Measurements from ENCODE around the gene TWIST1.

Gene TWIST1

GRCh38 chr7:19121977-19122588 lies 4.6 kb upstream of the TWIST1 start:
- Histone ChIP-seq H3K36me3 (ENCODE audit: control insufficient read depth, insufficient read depth, low read length) (no peaks in the 10 kb centered on the region), H3K27me3 (replicated peaks; ENCODE audit: control insufficient read depth, insufficient read depth, low read length) (no peaks in the 10 kb centered on the region; the same call in 1 of the 2 replicates), H3K4me3 (replicated peaks; ENCODE audit: low read depth, low read length) (no peak overlapping the region)
- TF ChIP-seq, protein P1, sequence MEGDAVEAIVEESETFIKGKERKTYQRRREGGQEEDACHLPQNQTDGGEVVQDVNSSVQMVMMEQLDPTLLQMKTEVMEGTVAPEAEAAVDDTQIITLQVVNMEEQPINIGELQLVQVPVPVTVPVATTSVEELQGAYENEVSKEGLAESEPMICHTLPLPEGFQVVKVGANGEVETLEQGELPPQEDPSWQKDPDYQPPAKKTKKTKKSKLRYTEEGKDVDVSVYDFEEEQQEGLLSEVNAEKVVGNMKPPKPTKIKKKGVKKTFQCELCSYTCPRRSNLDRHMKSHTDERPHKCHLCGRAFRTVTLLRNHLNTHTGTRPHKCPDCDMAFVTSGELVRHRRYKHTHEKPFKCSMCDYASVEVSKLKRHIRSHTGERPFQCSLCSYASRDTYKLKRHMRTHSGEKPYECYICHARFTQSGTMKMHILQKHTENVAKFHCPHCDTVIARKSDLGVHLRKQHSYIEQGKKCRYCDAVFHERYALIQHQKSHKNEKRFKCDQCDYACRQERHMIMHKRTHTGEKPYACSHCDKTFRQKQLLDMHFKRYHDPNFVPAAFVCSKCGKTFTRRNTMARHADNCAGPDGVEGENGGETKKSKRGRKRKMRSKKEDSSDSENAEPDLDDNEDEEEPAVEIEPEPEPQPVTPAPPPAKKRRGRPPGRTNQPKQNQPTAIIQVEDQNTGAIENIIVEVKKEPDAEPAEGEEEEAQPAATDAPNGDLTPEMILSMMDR (IDR thresholded peaks at IDR 0.05; ENCODE audit: insufficient read depth, low read length, poor library complexity, severe bottlenecking): peak; percentile 75
- no peak for DNase-seq (ENCODE audit: extremely low read depth, insufficient read length)

- TF ChIP-seq, protein P1 (IDR thresholded peaks at IDR 0.05; ENCODE audit: insufficient read depth, low read length, poor library complexity, severe bottlenecking): no peak
- DNase-seq (ENCODE audit: extremely low read depth, insufficient read length): no peak
- Histone ChIP-seq H3K4me3 (replicated peaks; ENCODE audit: low read depth, low read length) (no peak overlapping the region), H3K36me3 (ENCODE audit: control insufficient read depth, insufficient read depth, low read length) (no peaks in the 10 kb centered on the region), H3K27me3 (replicated peaks; ENCODE audit: control insufficient read depth, insufficient read depth, low read length) (no peaks in the 10 kb centered on the region; the same call in 1 of the 2 replicates)
Observed at GRCh38 chr7:19119870-19120486, 2.5 kb upstream of the TWIST1 start.

DNA sequence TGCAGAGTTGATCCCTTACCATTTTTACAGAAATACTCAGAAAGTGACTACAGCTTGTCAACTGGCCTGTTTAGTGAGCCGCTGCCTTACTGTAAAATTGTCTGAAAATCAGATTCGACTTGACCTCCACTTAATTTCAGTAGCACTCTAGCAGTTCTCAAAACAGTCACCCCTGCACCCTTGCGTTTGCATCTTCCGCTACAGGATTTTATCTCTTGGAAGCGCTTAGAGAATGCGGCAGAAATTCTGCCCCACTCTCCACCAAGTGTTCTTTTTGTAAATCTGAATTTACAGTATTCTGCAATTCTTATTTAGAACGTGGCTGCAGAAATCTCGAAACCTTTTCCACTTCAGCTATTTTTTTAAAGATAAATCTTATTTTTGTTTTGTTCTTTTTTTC lies 1.9 kb upstream of the TWIST1 start:
- H3K36me3 ChIP-seq (ENCODE audit: control insufficient read depth, insufficient read depth, low read length): no peaks in the 10 kb centered on the region
- TF ChIP-seq, protein P1 (IDR thresholded peaks at IDR 0.05; ENCODE audit: insufficient read depth, low read length, poor library complexity, severe bottlenecking): no peak
- DNase-seq (ENCODE audit: extremely low read depth, insufficient read length): no peak
- no peaks in the 10 kb centered on the region; the same call in 1 of the 2 replicates for H3K27me3 ChIP-seq (replicated peaks; ENCODE audit: control insufficient read depth, insufficient read depth, low read length)
- no peak overlapping the region for H3K4me3 ChIP-seq (replicated peaks; ENCODE audit: low read depth, low read length)

- DNase-seq (ENCODE audit: extremely low read depth, insufficient read length): no peak
- Histone ChIP-seq H3K27me3 (replicated peaks; ENCODE audit: control insufficient read depth, insufficient read depth, low read length) (no peaks in the 10 kb centered on the region; the same call in 1 of the 2 replicates), H3K4me3 (replicated peaks; ENCODE audit: low read depth, low read length) (no peak overlapping the region), H3K36me3 (ENCODE audit: control insufficient read depth, insufficient read depth, low read length) (no peaks in the 10 kb centered on the region)
- TF ChIP-seq, protein P1 (IDR thresholded peaks at IDR 0.05; ENCODE audit: insufficient read depth, low read length, poor library complexity, severe bottlenecking): no peak
Observed at GRCh38 chr7:19118636-19119371, 1.4 kb upstream of the TWIST1 start.

DNA sequence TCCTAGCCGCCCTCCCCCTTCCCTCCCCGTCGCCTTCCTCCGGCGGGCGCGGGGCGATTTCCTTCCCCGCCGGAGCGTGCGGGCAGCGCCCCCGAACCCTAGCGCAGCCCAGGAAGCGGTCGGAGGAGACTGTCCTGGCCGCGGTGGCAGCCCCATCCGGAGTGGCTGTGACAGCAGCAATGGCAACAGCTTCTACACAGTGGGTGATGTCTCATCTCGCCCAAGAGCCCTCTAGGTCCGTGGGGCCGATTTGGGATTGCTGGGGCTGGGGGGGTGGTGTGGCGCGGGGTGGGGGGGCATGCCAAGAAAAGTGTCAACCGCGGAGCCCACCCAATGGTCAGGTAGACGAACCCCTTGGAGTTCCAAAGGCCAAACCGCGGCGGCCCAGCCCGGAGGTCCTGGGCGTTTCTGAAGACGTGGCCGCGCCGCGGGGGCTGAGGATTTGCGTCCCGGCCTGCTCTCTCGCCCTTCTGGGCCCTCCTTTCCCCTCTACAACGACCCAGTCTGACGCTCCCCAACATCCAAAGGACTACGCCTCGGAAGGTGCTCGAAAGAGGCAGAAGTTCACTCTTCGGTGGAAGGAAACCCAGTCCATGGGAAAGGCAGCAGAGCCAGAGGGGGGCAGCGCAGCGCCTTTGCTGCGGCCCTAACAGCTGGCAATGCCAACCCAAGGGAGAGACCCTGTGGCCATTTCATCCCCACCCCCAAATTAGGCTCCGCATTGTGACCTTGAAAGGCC lies 603 bp upstream of the TWIST1 start:
- Histone ChIP-seq H3K27me3 (replicated peaks; ENCODE audit: control insufficient read depth, insufficient read depth, low read length) (no peaks in the 10 kb centered on the region; the same call in 1 of the 2 replicates), H3K36me3 (ENCODE audit: control insufficient read depth, insufficient read depth, low read length) (no peaks in the 10 kb centered on the region), H3K4me3 (replicated peaks; ENCODE audit: low read depth, low read length) (no peak overlapping the region)
- TF ChIP-seq, protein P1 (IDR thresholded peaks at IDR 0.05; ENCODE audit: insufficient read depth, low read length, poor library complexity, severe bottlenecking): no peak
- no peak for DNase-seq (ENCODE audit: extremely low read depth, insufficient read length)
